GM19043 (cell line): ENCODE data around the gene ATXN7.

Experiments
- ATAC-seq: cut with Tn5 transposase; IDR thresholded peaks from one replicate; pipeline ENCODE4 v1.9.1; 2021; ENCODE audit warnings: low read depth; ENCODE audit not compliant: unreplicated experiment

The ATXN7 gene

DNA sequence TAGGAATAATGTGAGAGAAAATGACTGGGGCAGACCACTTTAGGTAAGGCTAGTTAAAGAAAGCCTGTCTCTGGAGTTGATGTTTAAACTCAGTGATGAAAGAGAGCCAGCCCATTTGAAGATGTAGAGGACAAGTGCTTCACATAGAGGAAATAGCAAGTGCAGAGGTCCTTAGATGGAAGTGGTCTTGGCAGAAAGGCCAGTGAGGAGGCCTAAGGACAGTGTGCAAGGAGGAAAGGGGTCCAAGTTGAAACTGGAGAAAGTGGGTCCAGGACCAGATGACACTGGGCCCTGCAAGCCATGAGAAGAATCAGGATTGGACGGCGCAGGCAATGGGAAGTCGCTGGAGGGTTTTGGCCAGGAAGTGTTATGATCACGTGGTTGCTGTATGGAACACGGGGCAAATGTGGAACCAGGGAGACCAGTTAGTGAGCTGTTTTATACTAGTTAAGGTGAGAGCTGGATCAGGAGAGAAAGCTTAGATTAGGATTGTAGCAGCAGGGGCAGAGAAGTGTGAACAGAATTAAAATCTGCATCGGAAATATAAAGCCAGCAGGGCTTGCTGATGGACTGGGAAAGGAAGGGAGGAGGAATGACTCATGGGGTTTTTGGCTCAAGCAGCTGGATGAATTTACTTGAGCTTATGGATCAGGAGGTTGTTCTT, 96.5 kb downstream of the ATXN7 start:
- ATAC-seq, result no peak

DNA sequence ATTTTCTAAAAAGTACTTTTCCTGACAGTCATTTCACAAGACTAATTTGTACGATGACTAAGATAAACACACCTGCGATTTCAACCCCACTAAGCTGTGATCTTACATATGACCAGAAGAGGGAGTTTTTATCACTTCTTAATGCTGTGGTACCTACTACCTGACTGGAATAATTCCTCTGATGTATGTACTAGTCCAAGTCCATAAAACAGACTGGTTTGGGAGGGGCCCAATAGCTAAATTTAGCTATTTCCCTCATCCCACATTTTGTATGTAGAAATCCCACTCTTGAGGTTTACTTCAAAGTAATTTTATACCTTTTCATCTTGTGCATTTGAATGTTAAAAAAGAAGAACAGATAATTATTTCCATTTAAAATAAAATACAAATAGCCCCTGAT, 98.2 kb downstream of the ATXN7 start:
- peak; percentile 85 for ATAC-seq

DNA sequence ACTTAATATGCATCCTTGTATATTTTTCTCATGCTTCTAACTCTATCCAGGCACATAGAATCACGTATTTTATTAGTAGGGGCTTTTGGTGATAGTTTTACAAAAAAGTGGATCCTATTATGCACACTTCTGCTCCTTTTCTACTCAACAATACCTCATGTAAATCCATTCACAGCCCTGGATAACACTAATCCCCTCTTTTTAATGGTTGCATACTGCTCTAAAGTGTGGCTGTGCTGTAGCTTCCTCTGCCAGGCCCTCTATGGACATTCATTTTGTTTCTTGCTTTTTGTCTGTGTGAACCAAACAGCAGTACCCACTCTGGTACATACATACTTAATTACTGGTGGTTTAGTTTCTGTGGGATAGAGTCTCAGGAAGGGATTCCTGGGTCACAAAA, 99.8 kb downstream of the ATXN7 start:
- no peak for ATAC-seq

DNA sequence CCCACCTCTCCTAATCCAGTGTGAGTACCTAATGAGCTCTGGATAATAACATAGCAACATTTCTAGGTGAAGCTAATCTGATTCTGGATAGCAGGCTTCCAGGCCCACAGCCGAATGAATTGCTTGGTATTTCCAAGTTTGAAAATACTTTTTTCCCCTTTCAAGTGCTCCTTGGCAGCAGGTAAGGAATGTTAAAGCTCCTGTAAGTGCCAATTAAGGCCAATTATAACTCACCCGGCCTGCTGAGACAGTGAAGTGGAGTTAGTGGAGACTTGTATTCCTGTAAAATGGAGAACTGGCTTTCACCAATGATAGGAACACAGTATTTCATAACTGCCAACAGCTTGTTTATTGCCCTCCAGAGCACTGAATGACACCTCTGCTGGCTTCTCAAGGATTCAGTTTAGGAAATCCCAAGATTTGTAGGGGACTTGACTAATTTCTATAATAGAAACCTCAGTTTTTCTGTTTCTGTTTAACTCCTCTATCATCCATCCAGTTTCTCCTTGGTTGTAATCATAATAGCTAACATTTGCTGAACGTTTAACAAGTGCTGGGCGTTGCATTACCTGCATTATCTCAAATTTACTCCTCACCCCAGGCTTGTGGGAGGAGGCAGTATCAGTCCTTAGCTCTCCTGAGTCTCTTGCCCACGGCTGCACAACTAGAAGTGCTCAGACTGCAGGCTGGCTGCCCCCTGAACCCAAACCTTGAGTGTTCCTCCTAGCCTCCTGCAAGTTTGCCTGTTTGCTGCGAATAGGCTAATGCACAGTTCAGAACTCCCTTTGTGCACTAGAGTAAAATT, 101.2 kb downstream of the ATXN7 start:
- no peak for ATAC-seq

DNA sequence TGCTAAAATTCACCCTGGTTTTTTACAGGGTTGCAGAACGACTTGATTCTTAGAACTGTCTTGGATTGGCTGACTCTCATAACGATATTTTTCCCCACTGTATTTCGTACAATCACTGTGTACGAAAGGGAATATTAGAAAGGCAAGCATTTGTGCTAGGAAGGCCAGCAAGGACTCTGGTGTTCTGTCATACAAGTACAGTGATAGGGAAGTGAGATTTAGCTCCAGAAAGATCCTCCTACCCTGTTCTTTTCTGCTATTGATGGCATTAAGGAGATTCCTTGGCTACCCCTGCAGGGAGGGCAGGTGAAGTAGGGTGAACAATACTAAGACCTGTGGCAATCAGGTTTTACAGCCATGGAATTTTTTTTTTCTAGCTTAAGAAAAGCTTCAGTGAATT, 102.3 kb downstream of the ATXN7 start:
- no peak for ATAC-seq

DNA sequence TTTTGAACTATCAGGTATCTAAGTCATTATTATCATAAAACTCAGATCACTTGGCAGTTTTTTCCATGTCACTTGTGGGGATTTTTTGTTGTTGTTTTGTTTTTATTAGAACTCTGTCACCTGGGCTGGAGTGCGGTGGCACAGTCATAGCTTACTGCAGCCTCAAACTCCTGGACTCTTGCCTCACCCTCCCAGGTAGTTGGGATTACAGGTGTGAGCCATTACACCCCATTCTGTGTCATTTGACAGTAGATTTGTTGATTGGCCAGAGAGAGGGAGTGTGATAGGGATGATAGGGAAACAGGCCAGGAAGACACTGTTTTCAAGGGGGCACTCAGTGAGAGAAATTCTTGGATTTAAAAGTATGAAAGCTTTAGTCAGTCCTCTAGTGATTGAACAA, 103.2 kb downstream of the ATXN7 start:
- ATAC-seq, result no peak

DNA sequence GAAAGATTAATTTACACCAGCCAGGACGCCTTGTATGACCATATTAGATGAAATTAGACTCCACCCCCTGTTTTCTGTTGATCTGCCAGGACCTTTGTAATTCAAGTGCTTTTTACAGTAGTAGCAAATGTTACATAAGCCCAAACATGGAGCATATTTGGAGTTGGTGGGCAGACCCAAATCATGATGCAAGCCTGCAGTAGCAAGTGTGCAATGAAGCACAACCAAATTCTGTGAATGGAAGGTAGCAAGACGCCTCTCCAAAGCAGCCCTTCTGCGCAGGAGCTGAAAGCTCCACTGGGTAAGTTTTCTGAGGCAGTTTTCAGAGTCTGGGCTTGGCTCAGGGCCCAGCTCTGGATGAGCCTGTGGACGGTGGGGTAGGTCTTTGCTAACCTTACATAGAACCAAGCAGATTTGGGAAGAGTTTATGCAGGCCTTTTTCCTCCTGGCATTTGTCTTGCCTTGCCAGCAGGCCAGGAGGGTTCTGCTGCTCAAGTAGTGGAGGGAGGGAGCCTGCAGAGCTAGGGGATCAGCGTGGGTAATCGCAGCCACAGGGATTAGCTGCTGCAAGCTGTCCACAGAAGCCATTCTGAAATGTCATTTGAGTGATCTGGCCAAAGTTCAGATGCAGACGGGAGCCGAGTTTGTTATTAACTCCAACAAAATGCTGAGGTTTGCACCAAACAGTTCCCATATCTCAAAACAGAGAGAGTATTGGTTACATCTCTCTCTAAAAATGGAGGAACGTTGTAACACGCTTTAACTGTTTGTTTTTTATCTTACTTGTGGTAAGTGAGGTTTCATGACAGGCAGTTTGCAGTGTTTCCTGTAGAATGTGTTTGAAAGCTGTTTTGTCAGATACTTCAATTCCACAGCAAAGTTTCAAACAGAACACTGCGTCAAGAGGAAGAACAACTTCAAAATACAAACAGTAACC, 104.3 kb downstream of the ATXN7 start:
- peak; percentile 62 for ATAC-seq

DNA sequence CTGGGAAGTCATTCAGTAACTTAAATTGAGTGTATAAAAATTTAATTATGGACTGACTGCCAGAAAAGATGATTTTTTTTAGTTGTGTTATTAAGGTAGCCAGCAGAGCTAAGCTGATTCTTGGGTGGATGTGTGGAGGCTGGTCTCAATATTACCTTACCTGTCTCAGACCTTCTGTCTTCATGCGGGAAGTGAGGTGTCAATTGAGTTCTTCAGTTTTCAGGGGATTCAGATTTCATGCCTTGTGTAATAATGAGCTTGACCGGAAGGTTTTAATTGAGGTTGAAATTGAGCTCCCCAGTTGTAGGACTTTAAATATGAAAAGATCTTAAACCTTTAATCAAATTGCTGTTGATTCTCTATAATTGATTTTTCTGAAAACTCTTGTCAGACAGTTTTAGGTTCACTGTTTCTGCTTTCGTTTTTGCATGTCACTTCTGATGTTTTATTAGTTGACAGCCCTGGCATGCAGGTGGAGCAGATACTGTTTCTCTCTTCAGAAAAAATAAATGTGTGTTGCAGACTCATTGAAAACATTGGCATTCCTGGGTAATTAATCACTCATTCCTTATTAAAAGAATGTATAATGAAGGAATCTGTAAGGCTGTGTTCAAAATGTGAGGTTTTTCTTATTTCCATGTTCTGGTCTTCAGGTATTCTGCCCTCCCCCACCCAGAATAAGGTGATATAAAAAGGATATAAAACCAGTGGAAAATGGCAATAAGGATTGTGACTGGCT, 105.1 kb downstream of the ATXN7 start:
- ATAC-seq, result peak; percentile 20

DNA sequence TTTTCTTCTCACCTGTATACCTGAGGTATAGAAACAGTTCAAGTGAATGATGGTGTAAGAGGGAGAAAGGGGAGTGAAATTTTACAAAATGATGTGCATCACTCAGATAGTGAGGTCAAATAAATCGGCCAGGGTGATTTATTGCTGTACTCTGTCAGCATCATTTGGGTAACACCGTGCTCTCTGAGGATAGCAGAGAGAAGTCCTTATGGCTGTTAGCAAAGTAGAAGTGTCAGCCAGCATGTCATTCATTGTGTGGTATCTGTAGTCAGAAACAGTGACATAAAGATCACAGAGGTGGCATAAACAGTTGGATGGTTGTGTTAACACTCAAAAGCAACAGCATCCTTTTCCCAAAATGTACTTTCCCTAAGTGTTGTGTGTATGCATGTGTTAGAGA, 106.2 kb downstream of the ATXN7 start:
- ATAC-seq, result no peak

DNA sequence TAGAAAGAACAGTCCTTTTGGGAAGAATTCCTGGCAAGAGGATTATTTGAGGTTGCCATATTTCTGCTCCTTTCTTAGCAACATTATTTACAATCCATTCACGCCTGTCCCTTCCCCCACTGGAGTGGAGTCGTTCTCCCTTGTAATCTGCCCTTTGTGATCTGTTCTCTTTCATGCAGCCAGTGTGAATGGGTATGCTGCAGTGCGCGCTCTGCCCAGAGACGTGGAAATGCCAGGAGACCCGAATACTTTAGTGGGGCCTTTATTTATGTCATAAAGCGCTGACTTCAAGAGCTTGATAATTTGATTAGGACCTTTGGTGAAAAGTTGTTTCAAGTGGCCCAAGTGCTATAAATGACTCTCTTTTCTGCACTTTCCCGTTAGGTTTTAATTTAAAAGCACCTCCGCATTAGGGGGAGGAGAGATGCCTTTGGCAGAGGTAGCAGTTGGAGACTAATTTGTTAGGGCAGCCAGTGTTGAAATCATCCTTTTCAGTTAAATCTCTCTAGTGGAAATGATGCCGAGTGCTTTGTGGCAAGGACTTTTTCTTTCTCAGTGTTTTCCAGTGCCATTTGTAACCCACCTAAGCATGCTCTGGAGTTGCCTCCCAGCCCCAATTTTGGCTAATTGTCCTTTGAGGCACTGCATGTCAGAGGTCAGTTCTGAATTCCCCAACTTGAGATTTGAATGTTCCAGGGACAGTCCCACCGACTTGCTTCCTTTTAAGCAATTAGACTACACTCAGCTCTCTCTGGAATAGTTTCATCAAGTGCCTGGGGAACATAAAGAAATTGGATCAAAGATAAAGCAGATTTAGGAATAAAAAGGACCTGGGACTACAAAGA, 107.2 kb downstream of the ATXN7 start:
- ATAC-seq, result no peak

DNA sequence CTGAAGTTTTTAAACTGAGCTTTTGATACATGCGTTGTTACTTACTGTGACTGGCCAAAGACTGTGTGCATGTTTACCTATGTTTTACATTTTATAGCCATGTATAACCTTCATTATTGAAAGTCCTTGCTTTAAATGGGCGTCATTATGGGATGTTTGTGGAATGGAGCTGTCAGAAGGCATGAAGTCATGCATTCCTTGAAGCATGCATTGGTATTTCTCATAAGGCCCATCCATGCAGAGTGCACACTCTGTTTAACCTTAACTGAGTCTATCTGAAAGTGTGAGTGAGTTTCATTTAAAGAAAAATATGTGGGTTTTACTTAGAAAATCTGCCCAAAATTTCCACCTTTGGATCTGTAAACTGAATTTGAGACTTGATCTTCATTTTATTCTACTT, 108.5 kb downstream of the ATXN7 start:
- no peak for ATAC-seq

DNA sequence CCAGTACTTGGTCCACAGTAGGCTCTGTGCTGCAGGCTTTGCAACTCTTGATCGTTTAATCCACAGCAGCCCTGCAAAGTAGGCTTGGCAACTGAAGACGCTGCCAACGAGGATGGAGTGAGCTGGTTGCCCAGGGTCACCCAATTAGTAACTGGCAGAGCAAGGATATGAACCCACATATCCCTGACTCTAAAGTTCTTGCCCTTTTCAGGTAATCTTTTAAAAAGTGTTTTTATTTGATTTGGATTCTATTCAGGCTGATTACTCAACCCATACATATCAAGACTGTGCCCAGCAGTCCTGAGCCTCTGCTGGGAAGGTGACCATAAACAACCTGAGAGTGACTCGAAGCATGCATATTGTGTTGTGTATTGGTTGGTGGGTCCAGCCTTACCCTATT, 109.3 kb downstream of the ATXN7 start:
- no peak for ATAC-seq

DNA sequence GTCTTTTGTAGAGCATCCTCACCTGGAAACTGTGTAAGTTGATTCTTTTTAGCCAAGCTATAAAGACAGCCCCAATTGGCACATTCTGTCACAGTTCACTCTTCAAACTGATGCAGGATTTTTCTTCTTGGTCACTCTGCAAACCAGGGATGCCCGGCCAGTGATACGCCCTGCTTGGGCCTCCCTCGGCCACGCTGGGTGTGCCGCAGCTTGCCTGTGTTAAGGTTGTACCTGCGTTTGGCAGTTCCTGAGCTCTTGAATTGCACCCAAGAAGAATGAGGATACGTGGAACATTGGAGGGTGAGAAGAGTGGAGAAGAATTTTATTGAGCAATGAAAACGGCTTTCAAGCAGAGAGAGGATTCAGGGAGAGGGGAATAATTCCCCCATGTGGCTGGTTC, 109.7 kb downstream of the ATXN7 start:
- ATAC-seq, result no peak

DNA sequence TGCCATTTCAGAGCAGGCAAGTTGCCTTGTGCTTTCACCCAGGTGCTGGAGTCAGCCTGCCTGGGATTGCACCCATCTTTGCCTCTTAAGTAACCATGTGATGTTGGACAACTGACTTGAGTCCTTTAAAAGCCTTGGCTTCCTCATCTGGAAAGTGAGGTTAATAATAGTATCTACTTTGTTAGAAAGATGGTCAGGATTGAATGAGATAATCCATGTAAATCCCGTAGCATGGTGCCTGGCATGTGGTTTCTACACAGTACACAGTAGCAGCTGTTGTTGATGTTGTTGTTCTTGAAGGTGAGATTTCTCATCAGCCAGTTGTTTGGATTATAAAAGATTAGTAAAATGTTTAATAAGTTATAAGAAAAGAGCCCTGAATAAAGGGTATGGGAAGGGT, 110.8 kb downstream of the ATXN7 start:
- ATAC-seq, result no peak

DNA sequence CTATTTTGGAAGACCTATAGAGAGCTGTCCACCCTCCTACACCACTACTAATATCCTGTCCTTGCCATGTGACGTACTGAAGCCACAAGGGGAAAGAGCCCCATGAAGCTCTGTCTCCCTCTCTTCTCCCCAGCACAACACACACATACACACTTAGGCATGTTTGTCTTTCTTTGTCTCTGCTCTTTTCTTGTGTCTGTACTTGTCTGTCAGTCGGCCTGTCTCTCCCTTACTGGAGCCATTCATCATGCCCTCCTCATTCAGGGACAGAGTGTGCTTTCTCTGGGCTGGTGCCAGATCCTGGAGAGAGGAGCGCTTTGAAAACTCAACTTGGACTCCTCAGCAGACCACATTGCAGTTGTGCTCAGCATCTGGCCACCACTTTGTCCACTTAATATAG, 112.1 kb downstream of the ATXN7 start:
- no peak for ATAC-seq

DNA sequence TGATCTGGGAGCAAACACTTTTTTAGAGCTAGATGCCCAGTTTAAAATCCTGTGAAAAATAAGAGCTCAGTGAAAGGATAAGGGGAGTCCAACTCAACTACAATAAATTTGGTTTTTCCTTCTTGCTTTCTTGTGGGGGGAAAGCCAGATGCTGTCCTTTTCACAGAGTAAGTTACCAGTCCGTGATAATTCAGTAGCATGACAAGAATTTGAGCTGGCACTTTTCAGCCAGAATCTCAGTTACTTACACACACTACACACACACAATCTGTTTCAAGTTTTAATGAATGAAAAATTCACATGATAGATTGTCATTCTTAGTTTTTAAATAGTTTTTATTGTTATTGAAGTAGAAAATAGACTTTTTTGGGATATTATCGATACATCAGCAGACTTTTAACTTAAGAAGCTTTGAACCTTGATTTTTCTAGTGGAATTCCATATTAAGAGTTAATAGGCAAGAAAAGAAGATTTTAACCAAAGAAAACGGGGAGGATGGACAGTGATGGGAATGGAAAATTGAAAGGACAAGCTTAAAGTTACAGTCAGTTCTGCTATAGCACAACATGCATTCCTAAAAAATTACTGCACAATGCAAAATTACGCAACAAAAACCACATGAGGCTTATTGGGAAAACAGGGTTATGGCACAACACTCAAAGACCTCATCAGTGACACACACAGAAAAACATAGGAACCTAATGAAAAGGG, 112.6 kb downstream of the ATXN7 start:
- no peak for ATAC-seq

DNA sequence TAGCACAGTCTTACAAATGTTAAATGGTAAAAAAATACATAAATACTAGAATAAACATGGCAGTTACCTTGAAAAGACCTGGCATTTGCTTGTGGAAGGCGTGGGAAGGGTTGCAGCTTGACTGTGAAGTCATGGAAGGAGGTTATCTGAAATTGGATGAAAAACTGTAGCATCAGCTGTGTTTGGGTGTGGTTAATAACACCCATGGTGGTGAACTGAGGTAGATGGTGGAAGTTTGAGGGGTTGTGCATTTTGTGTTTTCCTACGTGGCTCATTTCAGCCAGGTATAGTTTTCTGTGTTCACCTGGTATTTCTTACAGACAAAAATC, 113.2 kb downstream of the ATXN7 start:
- ATAC-seq, result no peak

DNA sequence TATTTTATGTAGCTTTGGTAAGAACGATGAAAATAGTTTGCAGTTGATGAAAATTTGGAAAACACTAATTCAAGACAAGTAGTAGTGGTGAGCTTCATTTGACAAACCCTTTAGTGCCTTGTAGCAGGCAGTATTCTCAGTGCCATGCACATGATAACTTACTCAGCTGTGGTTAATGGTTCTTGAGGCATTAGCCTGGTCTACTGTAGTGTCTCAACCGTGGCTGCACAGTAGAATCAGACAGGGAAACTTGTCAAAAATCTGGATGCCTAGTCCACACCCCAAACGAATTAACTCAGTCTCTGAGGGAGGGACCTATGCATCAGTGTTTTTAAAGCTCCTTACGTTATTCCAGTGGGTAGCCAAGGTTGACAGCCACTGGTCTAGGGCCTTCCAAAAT, 114.2 kb downstream of the ATXN7 start:
- no peak for ATAC-seq
